Hepatocyte (in vitro differentiated cells): Measurements from ENCODE around the gene DNMT1. TPM values are rescaled to one million over a fixed set of nuclear protein-coding genes. Genes with fewer than 3 reads are reported as not detected.
A peak's percentile ranks its signal among the peaks of the same experiment; 100 is the strongest.

Source experiments
- DNase-seq: peaks from one replicate; pipeline ENCODE4 v3.0.0-alpha.2; 2016; ENCODE audit warnings: low spot score
- H2AFZ ChIP-seq: fragments of 200-600 bp; sonication (generic); 2 replicates; pipeline ENCODE4 v1.6.0; 2016; ENCODE audit warnings: antibody characterized with exemption, mild to moderate bottlenecking
- H3K27ac ChIP-seq: fragments of 200-600 bp; sonication (generic); 2 replicates; pipeline ENCODE4 v1.5.1; 2016; ENCODE audit warnings: mild to moderate bottlenecking
- H3K27me3 ChIP-seq: fragments of 200-600 bp; sonication (generic); 2 replicates; pipeline ENCODE4 v1.6.1; 2016
- H3K36me3 ChIP-seq: fragments of 200-600 bp; sonication (generic); replicated peaks from 2 replicates; pipeline ENCODE4 v1.5.1; 2016; ENCODE audit warnings: low read depth; ENCODE audit not compliant: insufficient read depth
- H3K4me1 ChIP-seq: fragments of 200-600 bp; sonication (generic); 2 replicates; pipeline ENCODE4 v1.5.1; 2016; ENCODE audit warnings: mild to moderate bottlenecking, moderate library complexity; ENCODE audit not compliant: insufficient read depth
- H3K4me2 ChIP-seq: fragments of 200-600 bp; sonication (generic); 2 replicates; pipeline ENCODE4 v1.6.0; 2016
- H3K4me3 ChIP-seq: fragments of 200-600 bp; sonication (generic); 2 replicates; pipeline ENCODE4 v1.5.1; 2016; ENCODE audit warnings: mild to moderate bottlenecking
- H3K79me2 ChIP-seq: fragments of 200-600 bp; sonication (generic); 2 replicates; pipeline ENCODE4 v1.6.0; 2017; ENCODE audit warnings: mild to moderate bottlenecking
- H3K9me2 ChIP-seq: fragments of 200-600 bp; sonication (generic); replicated peaks from 2 replicates; pipeline ENCODE4 v1.6.0; 2017; ENCODE audit warnings: mild to moderate bottlenecking; ENCODE audit not compliant: insufficient read depth
- H3K9me3 ChIP-seq: fragments of 200-600 bp; sonication (generic); 2 replicates; pipeline ENCODE4 v1.5.1; 2016; ENCODE audit warnings: low read depth, mild to moderate bottlenecking
- H4K20me1 ChIP-seq: fragments of 200-600 bp; sonication (generic); 2 replicates; pipeline ENCODE4 v1.6.0; 2016; ENCODE audit warnings: mild to moderate bottlenecking; ENCODE audit not compliant: insufficient read depth, poor library complexity, severe bottlenecking
- CTCF ChIP-seq: fragments of 200-600 bp; sonication (generic); IDR thresholded peaks from 2 replicates; pipeline ENCODE4 v1.5.1; 2016; ENCODE audit warnings: antibody characterized with exemption, mild to moderate bottlenecking; ENCODE audit not compliant: poor library complexity
- EZH2 ChIP-seq: fragments of 200-600 bp; sonication (generic); IDR thresholded peaks from 2 replicates; pipeline ENCODE4 v1.6.1; 2016; ENCODE audit warnings: antibody characterized with exemption, mild to moderate bottlenecking, borderline replicate concordance
- EZH2phosphoT487 ChIP-seq: fragments of 200-600 bp; sonication (generic); IDR thresholded peaks from one replicate; pipeline ENCODE4 v1.6.1; 2018; ENCODE audit warnings: antibody characterized with exemption, mild to moderate bottlenecking, low read depth, moderate library complexity; ENCODE audit not compliant: unreplicated experiment, severe bottlenecking
- WGBS: methylation state at CpG from one replicate; pipeline ENCODE4 v1.1.6; 2016; ENCODE audit warnings: low lambda C conversion rate; ENCODE audit errors: missing lambda C conversion rate; 5-methylcytosine and 5-hydroxymethylcytosine counted together
- polyA plus RNA-seq: library from polyadenylated mRNA; unstranded; fragments of >200 nt; fragmentation: Nextera tagmentation; extraction: Ambion mirVana; gene quantifications from 2 replicates; pipeline ENCODE4 v1.2.1, GENCODE V29; 2016
- total RNA-seq: library from RNA; depleted of rRNA; stranded (reverse); fragments of >200 nt; gene quantifications from 2 replicates; pipeline ENCODE4 v1.2.3, GENCODE V29; 2014

Gene DNMT1
- total and polyA plus RNA-seq, 2 experiments from 2014 or later, result 55.2 to 63.5 TPM

GRCh38 chr19:10122045-10122444 lies 72.7 kb downstream of the DNMT1 start:
- no peak overlapping the region for H3K4me3 ChIP-seq
- no peaks in the 10 kb centered on the region for H3K36me3 ChIP-seq
- TF ChIP-seq EZH2, result no peak
- no peak for TF ChIP-seq EZH2phosphoT487
- TF ChIP-seq CTCF, result no peak
- H4K20me1 ChIP-seq, result no peaks in the 10 kb centered on the region
- no peak overlapping the region for H3K4me2 ChIP-seq
- no peak for DNase-seq
- 84% methylated on average over 6 of the region's 6 CpGs for WGBS
- H3K9me2 ChIP-seq, result no peaks in the 10 kb centered on the region
- H3K9me3 ChIP-seq, result no peaks in the 10 kb centered on the region
- peaks cover 3% of the 10 kb centered on the region for H3K4me1 ChIP-seq
- no peak overlapping the region for H2AFZ ChIP-seq
- H3K79me2 ChIP-seq, result peaks cover 24% of the 10 kb centered on the region
- no peaks in the 10 kb centered on the region for H3K27me3 ChIP-seq
- H3K27ac ChIP-seq, result peak overlapping the region; percentile 31

GRCh38 chr19:10120538-10121189 lies 74.1 kb downstream of the DNMT1 start:
- Histone ChIP-seq H3K4me1 (peaks cover 3% of the 10 kb centered on the region), H3K79me2 (peaks cover 24% of the 10 kb centered on the region), H4K20me1 (no peaks in the 10 kb centered on the region), H3K4me2 (no peak overlapping the region), H2AFZ (no peak overlapping the region), H3K9me2 (no peaks in the 10 kb centered on the region), H3K4me3 (no peak overlapping the region), H3K27ac (no peak overlapping the region), H3K9me3 (no peaks in the 10 kb centered on the region), H3K36me3 (no peaks in the 10 kb centered on the region), H3K27me3 (no peaks in the 10 kb centered on the region)
- no peak for DNase-seq
- TF ChIP-seq CTCF (no peak), EZH2 (no peak), EZH2phosphoT487 (no peak)
- WGBS, result 88% methylated on average over 9 of the region's 9 CpGs

GRCh38 chr19:10118960-10119359 lies 75.8 kb downstream of the DNMT1 start:
- H3K27me3 ChIP-seq, result no peaks in the 10 kb centered on the region
- peaks cover 24% of the 10 kb centered on the region for H3K79me2 ChIP-seq
- H4K20me1 ChIP-seq, result no peaks in the 10 kb centered on the region
- no peaks in the 10 kb centered on the region for H3K9me3 ChIP-seq
- no peak overlapping the region for H2AFZ ChIP-seq
- TF ChIP-seq CTCF, result no peak
- no peak for TF ChIP-seq EZH2
- no peak for TF ChIP-seq EZH2phosphoT487
- H3K4me1 ChIP-seq, result peaks cover 3% of the 10 kb centered on the region
- DNase-seq, result no peak
- peak overlapping the region; percentile 25 for H3K4me3 ChIP-seq
- no peaks in the 10 kb centered on the region for H3K9me2 ChIP-seq
- H3K27ac ChIP-seq, result peak overlapping the region; percentile 54
- 47% methylated on average over 11 of the region's 12 CpGs for WGBS
- H3K36me3 ChIP-seq, result no peaks in the 10 kb centered on the region
- peak overlapping the region; percentile 96 for H3K4me2 ChIP-seq
